ENCODE measurements around the gene HLA-DMA.

DNA sequence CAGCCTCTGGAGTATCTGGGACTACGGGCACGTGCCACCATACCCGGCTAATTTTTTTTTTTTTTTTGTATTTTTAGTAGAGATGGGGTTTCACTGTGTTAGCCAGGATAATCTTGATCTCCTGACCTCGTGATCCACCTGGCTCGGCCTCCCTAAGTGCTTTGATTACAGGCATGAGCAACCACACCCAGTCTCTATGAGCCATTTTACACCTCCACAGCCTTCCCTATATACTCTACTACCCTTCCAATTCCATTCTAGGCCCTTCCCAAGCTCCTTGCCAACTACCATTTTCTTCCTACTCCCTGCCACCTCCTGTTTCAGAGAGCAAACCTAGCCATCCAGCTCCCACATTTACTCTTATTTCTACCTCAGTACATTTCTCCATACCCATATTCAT, 7.7 kb upstream of the HLA-DMA start:
- TF ChIP-seq POLR2AphosphoS5 (IDR thresholded peaks at IDR 0.05; ENCODE audit: borderline replicate concordance, low read depth, low read length) (no peak), EZH2 (IDR thresholded peaks at IDR 0.05) (no peak), FOXP2 (optimal IDR thresholded peaks at IDR 0.05; ENCODE audit: control extremely low read depth, extremely low read length, insufficient read depth) (no peak)
